GM19023 (cell line): ENCODE measurements around the gene RAD52.

ENCODE experiments used
- ATAC-seq: cut with Tn5 transposase; IDR thresholded peaks from one replicate; pipeline ENCODE4 v1.9.1; 2021; ENCODE audit warnings: mild to moderate bottlenecking, moderate library complexity; ENCODE audit not compliant: unreplicated experiment

RAD52 gene

DNA sequence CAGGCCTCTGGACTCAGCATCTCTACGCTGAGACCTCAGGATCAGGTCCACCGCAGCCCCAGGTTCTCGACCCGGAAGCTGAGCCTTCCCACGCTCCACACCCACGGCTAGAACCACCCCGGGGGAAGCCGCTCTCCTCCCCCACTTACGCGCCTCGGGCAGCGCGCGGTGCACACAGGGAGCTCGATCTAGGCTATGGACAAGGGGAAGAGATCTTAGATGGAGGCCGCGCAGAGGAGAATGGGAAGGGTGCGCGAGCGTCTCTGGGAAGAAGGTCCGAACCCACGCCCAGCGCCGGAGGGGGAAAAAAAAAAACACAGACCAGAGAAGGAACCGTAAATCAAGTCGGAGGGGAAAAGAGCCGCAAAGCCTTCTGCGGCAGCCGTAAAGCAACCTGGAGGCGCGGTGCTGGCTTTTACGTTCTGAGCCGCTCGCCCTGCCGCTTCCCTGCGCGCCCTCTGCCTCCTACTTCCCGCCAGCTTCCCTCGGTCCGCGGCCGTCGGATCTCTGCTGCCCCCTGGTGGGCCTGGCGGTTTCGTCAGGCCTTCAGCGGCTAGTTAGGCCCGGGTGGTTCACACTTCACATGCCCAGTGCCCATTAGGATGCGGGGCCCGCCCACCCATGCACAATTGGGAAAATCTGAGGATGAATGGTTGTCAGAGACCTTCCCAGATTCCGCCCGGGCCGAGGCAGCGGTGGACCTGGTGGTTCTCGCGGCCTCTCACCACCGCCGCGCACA, at the start of gene RAD52:
TSS of gene RAD52 (minus strand) at position 242 of the 739 bp plus-strand sequence. CDS start 16,636 bp downstream, outside the sequence.
- ATAC-seq = peak; percentile 83

DNA sequence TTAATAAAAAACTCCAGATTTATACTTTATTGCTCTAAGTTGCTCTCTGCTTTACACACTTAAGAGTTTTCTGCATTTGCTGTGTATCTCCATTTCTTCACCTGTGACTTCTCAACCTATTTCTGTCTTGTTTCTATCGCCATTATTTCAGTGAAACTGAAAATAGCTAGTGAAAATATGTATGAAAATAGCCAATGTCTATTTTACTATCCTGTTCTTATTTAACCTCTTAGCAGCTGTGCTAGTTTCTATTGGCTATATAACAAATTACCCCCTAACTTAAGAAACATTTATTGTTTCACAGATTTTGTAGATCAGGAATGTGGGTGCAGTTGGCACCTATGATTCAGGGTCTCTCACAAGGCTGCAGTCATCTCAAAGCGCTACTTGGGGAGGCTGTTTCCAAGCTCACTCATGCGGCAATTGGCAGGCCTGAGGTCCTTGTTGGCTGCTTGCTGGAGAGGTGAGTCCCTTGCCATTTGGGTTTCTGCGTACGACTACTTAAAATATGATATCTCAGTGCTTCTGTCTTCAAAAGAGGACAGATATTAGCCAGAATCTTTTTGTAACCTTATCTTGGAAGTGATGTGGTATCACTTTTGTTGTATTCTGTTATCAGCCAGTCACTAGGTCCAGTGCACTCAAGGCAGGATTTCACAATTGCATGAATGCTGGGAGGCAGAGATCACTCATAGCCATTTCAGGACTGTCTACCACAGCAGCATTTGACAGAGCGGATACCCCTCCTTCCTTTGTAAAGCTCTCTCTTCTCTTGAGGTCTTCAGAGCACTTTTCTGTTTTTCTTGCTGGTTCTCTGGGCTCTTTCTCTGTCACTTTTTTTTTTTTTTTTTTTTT, 48.8 kb upstream of the RAD52 start:
- ATAC-seq = no peak

DNA sequence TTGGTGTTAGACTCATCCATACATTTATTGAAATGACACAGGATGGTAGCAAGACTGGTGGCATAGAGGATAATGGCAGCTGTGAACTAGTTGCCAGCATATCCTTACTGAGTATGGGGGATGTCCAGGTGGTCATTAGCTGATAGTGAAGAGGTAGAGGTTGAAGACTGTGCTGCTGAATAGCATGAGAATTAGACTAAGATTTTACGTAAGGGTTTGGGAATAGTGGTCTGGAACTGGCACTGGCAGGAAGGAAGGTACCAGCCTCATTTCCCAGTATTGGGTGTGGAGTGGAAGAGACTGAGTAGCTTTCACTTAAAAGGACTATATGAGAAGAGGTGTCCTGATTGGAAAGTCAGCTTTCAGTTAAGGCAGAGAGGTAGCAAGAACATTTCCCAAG, 48.0 kb upstream of the RAD52 start:
- ATAC-seq = no peak

- no peak for ATAC-seq
Observed at GRCh38 chr12:996881-997280, 47.4 kb upstream of the RAD52 start.

- no peak for ATAC-seq
Observed at GRCh38 chr12:992647-993046, 43.2 kb upstream of the RAD52 start.

DNA sequence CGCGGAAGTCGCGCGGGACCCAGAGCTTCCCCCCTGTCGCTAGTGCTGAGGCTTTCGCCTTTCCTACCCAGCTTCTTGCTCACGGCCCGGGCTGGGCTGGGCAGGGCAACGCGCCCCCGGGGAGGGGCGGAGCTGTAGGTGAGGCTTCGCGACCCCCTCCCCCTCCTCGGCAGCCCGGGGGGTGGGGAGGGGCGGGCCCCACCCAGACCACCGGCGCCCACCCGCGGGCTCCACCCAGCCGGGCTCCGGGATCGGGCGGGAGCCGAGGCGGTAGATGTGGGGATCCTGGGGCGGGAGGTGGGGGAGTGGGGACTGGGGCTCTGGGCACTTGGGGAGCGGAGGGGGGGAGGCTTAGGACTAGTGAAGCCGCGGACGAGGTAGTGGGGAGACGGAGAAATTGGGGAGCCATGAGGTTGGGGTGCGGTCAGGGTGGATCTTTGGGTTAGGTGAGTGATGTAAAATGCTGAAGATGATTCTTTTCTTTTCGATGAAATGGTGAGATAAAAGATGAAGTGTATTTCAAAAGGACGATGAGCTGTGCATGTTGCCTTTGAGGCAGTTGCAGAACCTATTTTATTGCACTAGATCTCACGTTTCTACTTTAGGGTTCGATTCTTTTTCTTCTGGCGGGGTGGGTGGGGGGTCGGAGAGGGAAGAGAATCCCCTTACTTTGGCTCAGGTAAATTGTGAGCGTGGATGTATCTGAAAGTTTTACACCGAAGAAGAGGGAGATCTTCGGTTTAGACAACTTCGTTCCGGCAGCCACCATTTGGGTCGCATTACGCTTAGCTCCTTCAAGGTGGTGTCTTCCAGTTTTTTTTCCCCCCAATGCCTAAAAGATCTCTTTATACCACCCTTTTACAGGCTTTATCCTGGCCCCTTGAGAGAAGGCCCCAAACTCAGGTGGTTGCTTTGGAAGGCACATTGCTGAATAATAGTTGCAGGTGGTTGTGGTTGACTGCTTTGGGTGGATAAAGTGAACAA, 42.1 kb upstream of the RAD52 start:
- no peak for ATAC-seq

DNA sequence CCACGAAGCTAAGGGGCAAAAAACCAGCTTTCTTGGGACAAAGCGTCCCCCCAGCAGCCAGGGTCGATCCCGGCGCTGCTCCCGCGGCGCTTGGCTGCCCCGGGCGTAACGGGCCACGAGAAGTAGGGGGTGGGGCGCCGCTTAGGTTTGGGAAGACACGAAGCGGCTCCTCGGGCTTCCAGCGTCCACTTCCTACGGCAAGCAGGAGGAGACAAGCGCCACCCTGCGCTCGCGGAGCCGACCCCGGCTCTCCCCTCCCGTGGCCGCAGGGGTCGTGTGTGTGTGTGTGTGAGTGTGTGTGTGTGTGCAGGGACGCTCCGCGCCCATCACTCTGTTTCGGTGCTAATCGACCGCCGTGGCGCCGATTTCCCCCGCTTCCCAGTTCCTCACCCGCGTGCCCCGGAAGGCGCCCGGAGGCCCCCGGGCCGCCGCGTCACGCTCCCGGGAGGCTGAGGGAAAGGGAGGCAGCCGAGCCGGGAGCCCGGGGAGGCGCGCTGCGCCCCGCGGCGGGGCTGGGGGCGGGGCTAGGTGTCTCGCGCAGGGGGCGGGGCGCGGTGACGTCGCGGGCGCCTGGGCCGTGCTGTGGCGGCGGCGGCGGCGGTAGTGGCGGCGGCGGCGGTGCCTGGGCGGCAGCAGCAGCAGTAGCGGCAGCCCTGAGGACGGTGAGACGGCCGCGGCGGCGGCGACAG, 41.3 kb upstream of the RAD52 start, which contains the start of gene ERC1:
TSS of gene ERC1 (plus strand) at position 563 of the 689 bp plus-strand sequence. CDS start 36,681 bp downstream, outside the sequence.
- peak; percentile 92 for ATAC-seq

- peak; percentile 8 for ATAC-seq
Observed at GRCh38 chr12:989751-990660, 40.5 kb upstream of the RAD52 start.

DNA sequence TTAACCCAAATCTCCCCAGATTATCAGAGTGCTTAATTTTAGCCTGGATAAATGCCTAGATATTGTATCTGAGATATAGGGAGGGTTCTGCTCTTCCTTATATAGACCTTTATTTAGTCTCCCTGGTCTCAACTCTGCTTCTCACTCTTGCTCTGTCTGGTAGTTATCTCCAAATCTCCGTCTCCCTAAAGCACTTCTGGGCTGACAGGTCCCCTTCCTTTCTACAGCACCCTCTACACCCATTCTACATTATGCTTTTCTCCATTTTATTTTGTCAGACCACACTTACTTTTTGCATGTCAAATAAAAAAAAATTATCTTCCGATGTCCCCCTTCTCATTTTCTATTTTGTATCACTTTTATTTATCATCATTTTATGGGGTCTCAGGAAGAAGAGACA, 39.6 kb upstream of the RAD52 start:
- no peak for ATAC-seq

- ATAC-seq = no peak
Observed at GRCh38 chr12:988646-989045, 39.2 kb upstream of the RAD52 start.

DNA sequence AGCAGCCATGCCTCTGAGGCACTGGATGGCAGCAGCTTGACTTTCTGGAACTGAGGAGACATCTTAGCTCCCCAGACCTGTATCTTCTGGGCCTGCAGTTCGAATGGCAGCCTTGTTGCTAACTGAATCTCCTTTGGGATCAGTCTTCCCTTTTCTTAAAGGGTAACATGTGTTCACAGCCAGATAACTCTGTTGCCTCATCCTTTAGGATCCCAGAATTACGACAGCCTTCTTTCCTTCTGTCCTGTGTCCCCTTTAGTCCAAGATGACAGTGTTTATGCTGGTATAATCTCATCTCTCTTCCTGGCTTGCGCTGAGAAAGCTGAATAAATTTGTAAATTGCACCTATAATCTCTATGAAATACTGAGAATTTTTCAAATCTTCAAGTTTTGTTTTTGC, 32.5 kb upstream of the RAD52 start:
- no peak for ATAC-seq

DNA sequence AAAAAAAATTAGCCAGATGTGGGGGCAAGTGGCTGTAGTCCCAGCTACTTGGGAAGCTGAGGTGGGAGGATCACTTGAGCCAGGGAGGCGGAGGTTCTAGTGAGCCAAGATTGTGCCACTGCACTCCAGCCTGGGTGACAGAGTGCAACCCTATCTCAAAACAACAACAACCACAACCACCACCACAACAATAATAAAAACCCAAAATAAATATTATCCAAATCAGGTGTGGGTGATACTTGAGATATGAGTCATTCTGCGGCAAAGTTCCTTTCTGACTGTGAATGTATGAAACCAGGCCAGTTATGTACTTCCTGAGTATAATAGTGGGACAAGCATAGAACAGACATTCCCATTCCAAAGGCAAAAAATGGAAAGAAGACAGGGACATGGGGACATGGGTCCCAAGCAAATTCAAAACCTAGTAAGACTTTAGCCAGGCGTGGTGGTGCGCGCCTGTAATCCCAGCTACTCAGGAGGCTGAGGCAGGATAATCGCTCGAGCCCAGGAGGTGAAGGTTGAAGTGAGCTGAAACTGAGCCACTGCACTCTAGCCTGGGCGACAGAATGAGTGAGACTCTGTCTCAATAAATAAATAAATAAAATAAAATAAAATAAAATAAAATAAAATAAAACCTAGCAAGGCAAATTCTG, 31.8 kb upstream of the RAD52 start:
- ATAC-seq = no peak

- ATAC-seq = no peak
Observed at GRCh38 chr12:979349-979748, 29.9 kb upstream of the RAD52 start.

- no peak for ATAC-seq
Observed at GRCh38 chr12:977156-977555, 27.7 kb upstream of the RAD52 start.

- ATAC-seq = no peak
Observed at GRCh38 chr12:976644-977043, 27.1 kb upstream of the RAD52 start.

GRCh38 chr12:974271-974862, 24.9 kb upstream of the RAD52 start:
- ATAC-seq = no peak

DNA sequence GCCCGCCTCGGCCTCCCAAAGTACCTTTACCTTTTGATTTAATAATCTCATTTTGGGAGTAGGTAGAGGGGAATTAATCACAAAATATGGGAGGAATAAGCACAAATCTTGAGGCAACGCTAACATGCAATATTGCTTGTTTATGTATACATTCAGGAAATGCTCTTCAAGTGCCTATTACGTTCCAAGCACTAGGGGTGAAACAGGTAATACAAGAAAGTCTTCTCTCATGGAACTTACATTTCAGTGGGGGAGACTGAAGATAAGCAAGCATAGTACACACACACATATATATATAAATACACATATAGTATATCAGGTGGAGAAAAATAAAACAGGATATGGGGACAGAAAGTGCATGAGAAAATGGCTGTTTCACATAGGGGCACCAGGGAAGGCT, 22.5 kb upstream of the RAD52 start:
- ATAC-seq = no peak

DNA sequence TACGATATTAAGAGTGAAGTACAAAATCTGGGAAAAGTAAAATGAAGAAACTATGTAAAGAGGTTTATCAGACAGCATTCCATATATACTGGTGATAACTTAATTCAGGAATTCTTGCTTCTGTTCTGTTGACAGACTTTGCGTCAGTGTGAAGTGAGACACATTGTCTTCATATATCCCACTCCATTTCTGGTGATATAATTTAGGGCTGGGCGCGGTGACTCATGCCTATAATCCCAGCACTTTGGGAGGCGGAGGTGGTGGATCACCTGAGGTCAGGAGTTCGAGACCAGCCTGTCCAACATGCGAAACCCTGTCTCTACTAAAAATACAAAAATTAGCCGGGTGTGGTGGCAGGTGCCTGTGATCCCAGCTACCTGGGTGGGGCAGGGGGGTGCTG, 20.3 kb upstream of the RAD52 start:
- no peak for ATAC-seq
